Liver (tissue), 9 donors: Measurements from ENCODE around the gene RYR2. TPM values are rescaled to one million over a fixed set of nuclear protein-coding genes. Genes with fewer than 3 reads are reported as not detected.

Experiments
- DNase-seq: peaks from one replicate; pipeline ENCODE4 v3.0.0-alpha.2; 2017; ENCODE audit warnings: low spot score
- H3K27ac ChIP-seq, 2 donors: one replicate each; pipeline ENCODE4 v1.7.0; 2013; ENCODE audit warnings: inconsistent platforms in 2 of 2, low read length in 2 of 2, control low read depth in 1 of 2, low read depth in 1 of 2, mild to moderate bottlenecking in 1 of 2
- H3K27me3 ChIP-seq, 4 donors: one replicate each; pipeline versions ENCODE4 v1.6.1 to v1.7.0; 2013; ENCODE audit warnings: low read length in 3 of 4, inconsistent platforms in 1 of 4, mild to moderate bottlenecking in 1 of 4, moderate library complexity in 1 of 4; ENCODE audit not compliant: control insufficient read depth in 4 of 4, insufficient read depth in 4 of 4
- H3K36me3 ChIP-seq, 4 donors: one replicate each; pipeline versions ENCODE4 v1.6.1 to v1.7.0; 2013; ENCODE audit warnings: low read length in 3 of 4, mild to moderate bottlenecking in 3 of 4, low read depth in 1 of 4, moderate library complexity in 1 of 4; ENCODE audit not compliant: control insufficient read depth in 4 of 4, insufficient read depth in 3 of 4
- H3K4me1 ChIP-seq, 4 donors: one replicate each; pipeline versions ENCODE4 v1.6.1 to v1.7.0; 2013; ENCODE audit warnings: low read length in 3 of 4, mild to moderate bottlenecking in 3 of 4, moderate library complexity in 1 of 4; ENCODE audit not compliant: control insufficient read depth in 4 of 4, insufficient read depth in 4 of 4
- H3K4me3 ChIP-seq, 3 donors: one replicate each; pipeline versions ENCODE4 v1.6.1 to v1.7.0; 2013; ENCODE audit warnings: low read length in 3 of 3, control low read depth in 1 of 3, low read depth in 1 of 3, mild to moderate bottlenecking in 1 of 3
- H3K9ac ChIP-seq, 2 donors: one replicate each; pipeline ENCODE4 v1.7.0; 2013; ENCODE audit warnings: low read length in 2 of 2, mild to moderate bottlenecking in 2 of 2, moderate library complexity in 2 of 2, control low read depth in 1 of 2, low read depth in 1 of 2
- H3K9me3 ChIP-seq, 4 donors: one replicate each; pipeline versions ENCODE4 v1.6.1 to v1.7.0; 2013; ENCODE audit warnings: low read length in 3 of 4; ENCODE audit not compliant: control insufficient read depth in 4 of 4
- ATF3 ChIP-seq: IDR thresholded peaks from 2 replicates; pipeline ENCODE4 v1.6.1; 2016; ENCODE audit warnings: antibody characterized with exemption
- CTCF ChIP-seq: fragments of 150-350 bp; IDR thresholded peaks from 2 replicates; pipeline ENCODE4 v1.5.1; 2017; ENCODE audit warnings: improper control_type of control experiment, low read depth, low read length; ENCODE audit not compliant: missing input control
- EGR1 ChIP-seq, 2 donors: IDR thresholded peaks; 2 replicates each; pipeline ENCODE4 v1.6.1; 2016 to 2018; ENCODE audit warnings: antibody characterized with exemption in 2 of 2, low read depth in 2 of 2
- FOXA1 ChIP-seq: IDR thresholded peaks from 2 replicates; pipeline ENCODE4 v1.6.1; 2016; ENCODE audit warnings: antibody characterized with exemption
- FOXA2 ChIP-seq: IDR thresholded peaks from 2 replicates; pipeline ENCODE4 v1.6.1; 2016; ENCODE audit warnings: antibody characterized with exemption
- HNF4A ChIP-seq, 2 donors: conservative IDR thresholded peaks; 2 replicates each; pipeline ENCODE4 v1.6.1; 2016; ENCODE audit warnings: antibody characterized with exemption in 2 of 2, mild to moderate bottlenecking in 2 of 2
- HNF4G ChIP-seq: IDR thresholded peaks from 2 replicates; pipeline ENCODE4 v1.6.1; 2016; ENCODE audit warnings: antibody characterized with exemption
- MAX ChIP-seq: IDR thresholded peaks from 2 replicates; pipeline ENCODE4 v1.6.1; 2016; ENCODE audit warnings: antibody characterized with exemption
- RAD21 ChIP-seq, 2 donors: IDR thresholded peaks; 2 replicates each; pipeline ENCODE4 v1.6.1; 2016; ENCODE audit warnings: antibody characterized with exemption in 2 of 2, mild to moderate bottlenecking in 2 of 2
- RXRA ChIP-seq, 2 donors: IDR thresholded peaks; 2 replicates each; pipeline ENCODE4 v1.6.1; 2017 to 2018; ENCODE audit warnings: antibody characterized with exemption in 2 of 2, mild to moderate bottlenecking in 1 of 2
- SP1 ChIP-seq: IDR thresholded peaks from 2 replicates; pipeline ENCODE4 v1.6.1; 2018; ENCODE audit warnings: antibody characterized with exemption, mild to moderate bottlenecking
- YY1 ChIP-seq: IDR thresholded peaks from 2 replicates; pipeline ENCODE4 v1.6.1; 2016; ENCODE audit warnings: antibody characterized with exemption, mild to moderate bottlenecking
- ZBTB33 ChIP-seq: IDR thresholded peaks from 2 replicates; pipeline ENCODE4 v1.6.1; 2016; ENCODE audit warnings: antibody characterized with exemption
- WGBS: extraction: QIAGEN DNeasy Blood & Tissue Kit; methylation state at CpG from one replicate; pipeline ENCODE4 v1.1.7; 2013; 5-methylcytosine and 5-hydroxymethylcytosine counted together
- polyA plus RNA-seq, 2 donors: library from polyadenylated mRNA; stranded (reverse) in 1 of 2; unstranded in 1 of 2; fragments of 200-250 nt in 1 of 2; fragments of >200 nt in 1 of 2; fragmentation: Nextera tagmentation in 1 of 2; extraction: Ambion mirVana in 1 of 2; gene quantifications; one replicate each; pipeline versions ENCODE4 v1.2.1 to v1.2.3, GENCODE V29; 2013 to 2015
- total RNA-seq, 2 donors: library from RNA; depleted of rRNA; stranded (reverse); fragments of >200 nt; gene quantifications; one replicate each; pipeline ENCODE4 v1.2.3, GENCODE V29; 2014
- donor health status: healthy.
- donor health status: healthy.
- donor health status: healthy.
- donor health status: healthy.
- donor health status: healthy.

The RYR2 gene
- total and polyA plus RNA-seq, 4 donors: 0.06 to 0.75 (median 0.31) TPM

GRCh38 chr1:237005674-237006073 is 36.3 kb upstream of the RYR2 start:
- no peak overlapping the region for H3K9ac ChIP-seq
- no peaks in the 10 kb centered on the region for H3K9me3 ChIP-seq
- no peaks in the 10 kb centered on the region for H3K27me3 ChIP-seq
- no peak overlapping the region for H3K4me3 ChIP-seq
- no peaks in the 10 kb centered on the region for H3K36me3 ChIP-seq
- no peaks in the 10 kb centered on the region for H3K4me1 ChIP-seq
- DNase-seq: no peak
- no peak for TF ChIP-seq FOXA1
- TF ChIP-seq YY1: no peak
- no peak overlapping the region for H3K27ac ChIP-seq
- WGBS: 66% methylated on average over 4 of the region's 4 CpGs

- Histone ChIP-seq H3K9me3 (no peaks in the 10 kb centered on the region), H3K4me1 (no peaks in the 10 kb centered on the region)
- 70% methylated on average over 14 of the region's 14 CpGs for WGBS
Measured at GRCh38 chr1:237007147-237007881, 34.7 kb upstream of the RYR2 start.

GRCh38 chr1:237009611-237010010 is 32.4 kb upstream of the RYR2 start:
- DNase-seq: no peak
- H3K27ac ChIP-seq: no peak overlapping the region
- TF ChIP-seq HNF4G: no peak
- no peak for TF ChIP-seq HNF4A (conservative IDR thresholded peaks at IDR 0.05)
- no peak for TF ChIP-seq ZBTB33
- no peak for TF ChIP-seq RXRA (IDR thresholded peaks at IDR 0.05)
- TF ChIP-seq EGR1 (IDR thresholded peaks at IDR 0.05; ENCODE audit: low read depth in 2 of 2): no peak
- no peak for TF ChIP-seq FOXA2
- TF ChIP-seq MAX: no peak
- no peak for TF ChIP-seq SP1
- TF ChIP-seq ATF3: no peak
- no peak for TF ChIP-seq FOXA1
- no peak for TF ChIP-seq YY1
- TF ChIP-seq CTCF: no peak

More at GRCh38 chr1:237007147-237007881, 34.7 kb upstream of the RYR2 start:
- Histone ChIP-seq H3K27me3 (peaks cover 0 to 3% (median 0%) of the 10 kb centered on the region in 4 donors), H3K27ac (no peak overlapping the region), H3K36me3 (no peaks in the 10 kb centered on the region), H3K9ac (no peak overlapping the region), H3K4me3 (no peak overlapping the region)
- TF ChIP-seq MAX (no peak), HNF4G (no peak), CTCF (no peak), RAD21 (IDR thresholded peaks at IDR 0.05) (no peak)
- no peak for DNase-seq

More at GRCh38 chr1:237009611-237010010, 32.4 kb upstream of the RYR2 start:
- Histone ChIP-seq H3K4me1 (no peaks in the 10 kb centered on the region), H3K9me3 (no peaks in the 10 kb centered on the region), H3K9ac (no peak overlapping the region), H3K27me3 (peaks cover 0 to 3% (median 0%) of the 10 kb centered on the region in 4 donors), H3K4me3 (no peak overlapping the region), H3K36me3 (no peaks in the 10 kb centered on the region)
- WGBS: 87% methylated on average over 4 of the region's 4 CpGs
